Heart left ventricle (tissue), 13 donors: ENCODE data around the gene UMODL1.

Experiments
- POLR2A ChIP-seq, 2 donors: fragments of 450-650 bp; IDR thresholded peaks; one replicate each; pipeline ENCODE4 v1.6.1; 2017; ENCODE audit warnings: antibody characterized with exemption in 2 of 2, mild to moderate bottlenecking in 2 of 2, moderate library complexity in 2 of 2
- TF ChIP-seq, protein P1 (sequence below), 12 donors: fragments of 200-600 bp; sonication (generic) in 4 of 12; IDR thresholded peaks; one replicate each; pipeline versions ENCODE4 v1.5.0 to v1.8.0; 2018 to 2022; ENCODE audit warnings: antibody characterized with exemption in 12 of 12, mild to moderate bottlenecking in 5 of 12
- donor health status: ischemic (EF 13 %, LVEDD 7.1; RV severe dilation, severe dysfunction).
- donor health status: DM: no; HTN: yes; CAD: no.
- donor health status: DM: no; HTN: no; CAD: no.
- donor health status: ischemic (EF 25% LVEDD 6.9; RV normal size, moderate dysfunction).
- donor health status: ischemic (EF 25% LVEDD 5.7; RV mildly dilated, moderate dysfunction).
- donor health status: ischemic (EF 35%, LVEDD 5.7; RV mildly dilated, moderate dysfunction).
- donor health status: nonischemic (EF 11% LVEDD 7.7; RV severe dilation, severe dysfunction).
- donor health status: DM: yes; HTN: yes; CAD: no.
- donor health status: PGD.
- donor health status: ischemic (EF 29% LVEDD 5.4; RV normal size, mild dysfunction).
- donor health status: nonischemic (EF 23%, LVEDD 6.1; RV moderate dilation, normal function).

GRCh38 chr21:42142627-42143026, 71.5 kb downstream of the UMODL1 start:
- TF ChIP-seq, protein P1, sequence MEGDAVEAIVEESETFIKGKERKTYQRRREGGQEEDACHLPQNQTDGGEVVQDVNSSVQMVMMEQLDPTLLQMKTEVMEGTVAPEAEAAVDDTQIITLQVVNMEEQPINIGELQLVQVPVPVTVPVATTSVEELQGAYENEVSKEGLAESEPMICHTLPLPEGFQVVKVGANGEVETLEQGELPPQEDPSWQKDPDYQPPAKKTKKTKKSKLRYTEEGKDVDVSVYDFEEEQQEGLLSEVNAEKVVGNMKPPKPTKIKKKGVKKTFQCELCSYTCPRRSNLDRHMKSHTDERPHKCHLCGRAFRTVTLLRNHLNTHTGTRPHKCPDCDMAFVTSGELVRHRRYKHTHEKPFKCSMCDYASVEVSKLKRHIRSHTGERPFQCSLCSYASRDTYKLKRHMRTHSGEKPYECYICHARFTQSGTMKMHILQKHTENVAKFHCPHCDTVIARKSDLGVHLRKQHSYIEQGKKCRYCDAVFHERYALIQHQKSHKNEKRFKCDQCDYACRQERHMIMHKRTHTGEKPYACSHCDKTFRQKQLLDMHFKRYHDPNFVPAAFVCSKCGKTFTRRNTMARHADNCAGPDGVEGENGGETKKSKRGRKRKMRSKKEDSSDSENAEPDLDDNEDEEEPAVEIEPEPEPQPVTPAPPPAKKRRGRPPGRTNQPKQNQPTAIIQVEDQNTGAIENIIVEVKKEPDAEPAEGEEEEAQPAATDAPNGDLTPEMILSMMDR (IDR thresholded peaks at IDR 0.05) = no peak
- no peak for TF ChIP-seq POLR2A (IDR thresholded peaks at IDR 0.05)
